Astrocyte (in vitro differentiated cells and primary cell): ENCODE data around the gene TBC1D9B. TPM values are rescaled to one million over a fixed set of nuclear protein-coding genes. Genes with fewer than 3 reads are reported as not detected.

Experiments used
- DNase-seq: peaks from one replicate; pipeline ENCODE4 v3.0.0-alpha.2; 2010; ENCODE audit warnings: low read depth
- FAIRE-seq: peaks from 2 replicates; lab custom pipeline; 2011; peaks lifted over from hg19 to GRCh38; lab: Jason Lieb, UNC
- H2AFZ ChIP-seq: 2 replicates; pipeline ENCODE4 v1.6.0; 2012; ENCODE audit warnings: low read depth, low read length, inconsistent platforms
- H3K27ac ChIP-seq: 2 replicates; pipeline ENCODE4 v1.5.1; 2011; ENCODE audit warnings: low read depth, low read length, inconsistent platforms
- H3K27me3 ChIP-seq: 2 replicates; pipeline ENCODE4 v1.6.0; 2011; ENCODE audit warnings: low read length, inconsistent platforms; ENCODE audit not compliant: insufficient read depth
- H3K36me3 ChIP-seq: 2 replicates; pipeline ENCODE4 v1.5.1; 2011; ENCODE audit warnings: low read length, inconsistent platforms; ENCODE audit not compliant: insufficient read depth
- H3K4me1 ChIP-seq: 2 replicates; pipeline ENCODE4 v1.5.1; 2011; ENCODE audit warnings: low read length, inconsistent platforms; ENCODE audit not compliant: insufficient read depth
- H3K4me2 ChIP-seq: 2 replicates; pipeline ENCODE4 v1.6.0; 2012; ENCODE audit warnings: low read length, inconsistent platforms
- H3K4me3 ChIP-seq: 2 replicates; pipeline ENCODE4 v1.5.1; 2011; ENCODE audit warnings: low read depth, mild to moderate bottlenecking, low read length, inconsistent platforms; ENCODE audit not compliant: insufficient read depth
- H3K79me2 ChIP-seq: 2 replicates; pipeline ENCODE4 v1.6.0; 2012; ENCODE audit warnings: mild to moderate bottlenecking, low read length, inconsistent platforms; ENCODE audit not compliant: insufficient read depth
- H3K9ac ChIP-seq: 2 replicates; pipeline ENCODE4 v1.6.0; 2012; ENCODE audit warnings: mild to moderate bottlenecking, low read length, inconsistent platforms
- H3K9me3 ChIP-seq: 2 replicates; pipeline ENCODE4 v1.5.1; 2012; ENCODE audit warnings: low read depth, mild to moderate bottlenecking, low read length, inconsistent platforms; ENCODE audit not compliant: insufficient read depth
- H4K20me1 ChIP-seq: 2 replicates; pipeline ENCODE4 v1.6.0; 2012; ENCODE audit warnings: low read length, inconsistent platforms; ENCODE audit not compliant: insufficient read depth
- H3K27ac Mint-ChIP-seq: one replicate; pipeline ENCODE4 v1.8.0; 2021; ENCODE audit warnings: mild to moderate bottlenecking, mixed read lengths; ENCODE audit not compliant: unreplicated experiment
- H3K27me3 Mint-ChIP-seq: one replicate; pipeline ENCODE4 v1.8.0; 2021; ENCODE audit warnings: low read depth, mixed read lengths; ENCODE audit not compliant: unreplicated experiment
- H3K36me3 Mint-ChIP-seq: one replicate; pipeline ENCODE4 v1.8.0; 2021; ENCODE audit warnings: low read depth, mixed read lengths; ENCODE audit not compliant: unreplicated experiment
- H3K4me1 Mint-ChIP-seq: one replicate; pipeline ENCODE4 v1.8.0; 2021; ENCODE audit warnings: low read depth, mixed read lengths; ENCODE audit not compliant: unreplicated experiment
- H3K4me3 Mint-ChIP-seq: one replicate; pipeline ENCODE4 v1.8.0; 2021; ENCODE audit warnings: mild to moderate bottlenecking, moderate library complexity, mixed read lengths; ENCODE audit not compliant: unreplicated experiment
- H3K9me3 Mint-ChIP-seq: one replicate; pipeline ENCODE4 v1.8.0; 2021; ENCODE audit warnings: mild to moderate bottlenecking, mixed read lengths; ENCODE audit not compliant: unreplicated experiment
- EZH2 ChIP-seq: IDR thresholded peaks from 2 replicates; pipeline ENCODE4 v1.6.1; 2012; ENCODE audit warnings: mild to moderate bottlenecking, low read length, inconsistent platforms; ENCODE audit not compliant: insufficient read depth
- total RNA-seq: library from RNA; stranded (reverse); gene quantifications from 2 replicates; pipeline ENCODE4 v1.2.1, GENCODE V29; 2021
- TF ChIP-seq, protein P1 (sequence below): IDR thresholded peaks from 2 replicates; pipeline ENCODE4 v1.5.1; 2011; ENCODE audit warnings: low read depth, mild to moderate bottlenecking, inconsistent platforms, low read length, moderate library complexity; ENCODE audit not compliant: insufficient read depth

The TBC1D9B gene
- total RNA-seq, 1 donor from 2014 or later: 89.9 TPM

DNA sequence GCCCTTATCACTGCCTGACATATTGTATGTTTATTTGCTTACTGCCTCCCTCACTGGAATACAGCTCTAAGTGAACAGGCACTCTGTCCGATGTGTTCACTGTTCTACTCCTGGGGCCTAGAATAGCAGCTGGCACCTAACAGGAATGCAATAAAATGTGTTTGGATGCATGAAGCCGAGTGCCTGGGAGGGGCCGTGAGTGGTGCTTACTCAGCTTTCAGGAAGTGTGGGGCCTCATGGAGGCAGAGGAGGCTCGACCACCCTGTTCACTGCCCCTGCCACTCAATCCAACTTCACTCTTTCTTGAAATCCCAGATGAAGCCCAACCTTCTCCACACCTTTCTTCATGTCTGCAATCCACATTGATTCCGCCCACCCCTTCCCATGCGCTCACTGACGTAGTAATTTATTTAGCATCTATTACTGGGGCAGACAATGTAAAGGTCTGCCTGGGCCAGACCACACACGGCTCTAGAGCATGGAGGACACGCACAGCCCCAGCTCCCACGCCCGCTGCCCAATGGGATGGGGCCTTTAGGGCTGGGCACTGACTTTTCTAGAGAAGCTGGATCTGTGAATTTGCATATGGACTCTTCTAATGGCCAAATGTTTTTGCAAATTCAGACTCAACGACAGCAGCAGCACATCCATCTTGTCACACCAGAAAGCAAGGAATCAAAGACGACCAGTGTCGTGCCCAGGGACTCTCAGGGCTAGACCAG is 21.3 kb downstream of the TBC1D9B start:
- Histone ChIP-seq H2AFZ (no peak overlapping the region), H3K27me3 (no peaks in the 10 kb centered on the region), H3K4me3 (no peak overlapping the region), H3K79me2 (no peaks in the 10 kb centered on the region), H4K20me1 (peaks cover 4% of the 10 kb centered on the region), H3K9ac (no peak overlapping the region), H3K9me3 (peaks cover 11% of the 10 kb centered on the region), H3K36me3 (peaks cover 47% of the 10 kb centered on the region), H3K27ac (no peak overlapping the region), H3K4me2 (no peak overlapping the region), H3K4me1 (no peaks in the 10 kb centered on the region)
- no peak overlapping the region for H3K27ac Mint-ChIP-seq
- no peak overlapping the region for H3K4me3 Mint-ChIP-seq
- no peak for FAIRE-seq
- H3K27me3 Mint-ChIP-seq: no peaks in the 10 kb centered on the region
- DNase-seq: no peak
- TF ChIP-seq, protein P1, sequence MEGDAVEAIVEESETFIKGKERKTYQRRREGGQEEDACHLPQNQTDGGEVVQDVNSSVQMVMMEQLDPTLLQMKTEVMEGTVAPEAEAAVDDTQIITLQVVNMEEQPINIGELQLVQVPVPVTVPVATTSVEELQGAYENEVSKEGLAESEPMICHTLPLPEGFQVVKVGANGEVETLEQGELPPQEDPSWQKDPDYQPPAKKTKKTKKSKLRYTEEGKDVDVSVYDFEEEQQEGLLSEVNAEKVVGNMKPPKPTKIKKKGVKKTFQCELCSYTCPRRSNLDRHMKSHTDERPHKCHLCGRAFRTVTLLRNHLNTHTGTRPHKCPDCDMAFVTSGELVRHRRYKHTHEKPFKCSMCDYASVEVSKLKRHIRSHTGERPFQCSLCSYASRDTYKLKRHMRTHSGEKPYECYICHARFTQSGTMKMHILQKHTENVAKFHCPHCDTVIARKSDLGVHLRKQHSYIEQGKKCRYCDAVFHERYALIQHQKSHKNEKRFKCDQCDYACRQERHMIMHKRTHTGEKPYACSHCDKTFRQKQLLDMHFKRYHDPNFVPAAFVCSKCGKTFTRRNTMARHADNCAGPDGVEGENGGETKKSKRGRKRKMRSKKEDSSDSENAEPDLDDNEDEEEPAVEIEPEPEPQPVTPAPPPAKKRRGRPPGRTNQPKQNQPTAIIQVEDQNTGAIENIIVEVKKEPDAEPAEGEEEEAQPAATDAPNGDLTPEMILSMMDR: no peak
- no peak for TF ChIP-seq EZH2
- peaks cover 12% of the 10 kb centered on the region for H3K9me3 Mint-ChIP-seq
- H3K36me3 Mint-ChIP-seq: peaks cover 64% of the 10 kb centered on the region
- H3K4me1 Mint-ChIP-seq: no peaks in the 10 kb centered on the region

GRCh38 chr5:179885491-179886090 is 22.1 kb downstream of the TBC1D9B start:
- H3K27ac Mint-ChIP-seq: no peak overlapping the region
- Histone ChIP-seq H3K27ac (no peak overlapping the region), H3K27me3 (no peaks in the 10 kb centered on the region), H4K20me1 (peaks cover 4% of the 10 kb centered on the region), H3K4me2 (no peak overlapping the region), H3K4me1 (no peaks in the 10 kb centered on the region), H3K4me3 (no peak overlapping the region), H2AFZ (no peak overlapping the region), H3K9me3 (peaks cover 11% of the 10 kb centered on the region), H3K79me2 (no peaks in the 10 kb centered on the region), H3K9ac (no peak overlapping the region), H3K36me3 (peaks cover 41% of the 10 kb centered on the region)
- TF ChIP-seq EZH2: no peak
- TF ChIP-seq, protein P1: no peak
- H3K9me3 Mint-ChIP-seq: peaks cover 12% of the 10 kb centered on the region
- H3K27me3 Mint-ChIP-seq: no peaks in the 10 kb centered on the region
- peaks cover 64% of the 10 kb centered on the region for H3K36me3 Mint-ChIP-seq
- FAIRE-seq: no peak
- DNase-seq: no peak
- H3K4me3 Mint-ChIP-seq: no peak overlapping the region
- no peaks in the 10 kb centered on the region for H3K4me1 Mint-ChIP-seq

DNA sequence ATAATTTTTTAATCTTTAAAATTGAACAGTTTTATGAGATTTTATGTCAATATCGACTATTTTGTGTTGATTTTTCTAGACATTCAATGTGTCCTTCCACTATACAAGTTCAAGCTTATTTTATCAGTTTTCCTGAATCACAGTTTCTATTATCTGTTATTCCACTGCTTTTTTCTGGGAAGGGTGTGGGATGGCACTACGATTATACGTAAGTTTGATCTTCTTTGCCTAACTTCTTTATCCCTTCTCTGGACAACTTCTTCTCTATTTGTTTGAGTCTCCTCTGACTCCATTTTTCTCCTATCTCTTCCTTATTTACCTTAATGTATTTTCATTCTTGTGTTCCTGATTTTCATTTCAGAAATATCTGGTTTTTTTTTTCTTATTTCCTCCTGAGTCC is 24.5 kb downstream of the TBC1D9B start:
- TF ChIP-seq EZH2: no peak
- TF ChIP-seq, protein P1: no peak

More for the DNA sequence above, 24.5 kb downstream of the TBC1D9B start:
- Mint-ChIP-seq H3K27ac (no peak overlapping the region), H3K36me3 (peaks cover 54% of the 10 kb centered on the region), H3K27me3 (no peaks in the 10 kb centered on the region), H3K4me1 (no peaks in the 10 kb centered on the region), H3K4me3 (no peak overlapping the region), H3K9me3 (peaks cover 12% of the 10 kb centered on the region)
- Histone ChIP-seq H4K20me1 (peaks cover 4% of the 10 kb centered on the region), H3K4me1 (no peaks in the 10 kb centered on the region), H3K27ac (no peak overlapping the region), H2AFZ (no peak overlapping the region), H3K9ac (no peak overlapping the region), H3K4me3 (no peak overlapping the region), H3K27me3 (no peaks in the 10 kb centered on the region), H3K79me2 (no peaks in the 10 kb centered on the region), H3K4me2 (no peak overlapping the region), H3K9me3 (peaks cover 11% of the 10 kb centered on the region), H3K36me3 (peaks cover 41% of the 10 kb centered on the region)
- no peak for DNase-seq
- FAIRE-seq: no peak
